ENCODE measurements around the gene NNT. TPM values are rescaled to one million over a fixed set of nuclear protein-coding genes. Genes with fewer than 3 reads are reported as not detected.

The NNT gene
- total and polyA plus RNA-seq, 9 of the 15 experiments (the other 6 are each of a cell fraction or from before 2014, with no cell fraction given), result 21.9 to 68.6 (median 42.2) TPM

GRCh38 chr5:43570450-43571158, 32.4 kb upstream of the NNT start (continued):
- no peak for TF ChIP-seq RREB1 (CRISPR knock-in tag; IDR thresholded peaks at IDR 0.05)
- peak; percentile 78; the same call in 1 of the 2 replicates for TF ChIP-seq GTF2A2 (tag; IDR thresholded peaks at IDR 0.05)
- peak; percentile 63 for TF ChIP-seq ZNF316 (IDR thresholded peaks at IDR 0.05)
- TF ChIP-seq ZNF23 (CRISPR knock-in tag; IDR thresholded peaks at IDR 0.05), result no peak
- no peak for TF ChIP-seq SMAD2 (IDR thresholded peaks at IDR 0.05; ENCODE audit: low read depth, low read length)
- TF ChIP-seq, protein P1, sequence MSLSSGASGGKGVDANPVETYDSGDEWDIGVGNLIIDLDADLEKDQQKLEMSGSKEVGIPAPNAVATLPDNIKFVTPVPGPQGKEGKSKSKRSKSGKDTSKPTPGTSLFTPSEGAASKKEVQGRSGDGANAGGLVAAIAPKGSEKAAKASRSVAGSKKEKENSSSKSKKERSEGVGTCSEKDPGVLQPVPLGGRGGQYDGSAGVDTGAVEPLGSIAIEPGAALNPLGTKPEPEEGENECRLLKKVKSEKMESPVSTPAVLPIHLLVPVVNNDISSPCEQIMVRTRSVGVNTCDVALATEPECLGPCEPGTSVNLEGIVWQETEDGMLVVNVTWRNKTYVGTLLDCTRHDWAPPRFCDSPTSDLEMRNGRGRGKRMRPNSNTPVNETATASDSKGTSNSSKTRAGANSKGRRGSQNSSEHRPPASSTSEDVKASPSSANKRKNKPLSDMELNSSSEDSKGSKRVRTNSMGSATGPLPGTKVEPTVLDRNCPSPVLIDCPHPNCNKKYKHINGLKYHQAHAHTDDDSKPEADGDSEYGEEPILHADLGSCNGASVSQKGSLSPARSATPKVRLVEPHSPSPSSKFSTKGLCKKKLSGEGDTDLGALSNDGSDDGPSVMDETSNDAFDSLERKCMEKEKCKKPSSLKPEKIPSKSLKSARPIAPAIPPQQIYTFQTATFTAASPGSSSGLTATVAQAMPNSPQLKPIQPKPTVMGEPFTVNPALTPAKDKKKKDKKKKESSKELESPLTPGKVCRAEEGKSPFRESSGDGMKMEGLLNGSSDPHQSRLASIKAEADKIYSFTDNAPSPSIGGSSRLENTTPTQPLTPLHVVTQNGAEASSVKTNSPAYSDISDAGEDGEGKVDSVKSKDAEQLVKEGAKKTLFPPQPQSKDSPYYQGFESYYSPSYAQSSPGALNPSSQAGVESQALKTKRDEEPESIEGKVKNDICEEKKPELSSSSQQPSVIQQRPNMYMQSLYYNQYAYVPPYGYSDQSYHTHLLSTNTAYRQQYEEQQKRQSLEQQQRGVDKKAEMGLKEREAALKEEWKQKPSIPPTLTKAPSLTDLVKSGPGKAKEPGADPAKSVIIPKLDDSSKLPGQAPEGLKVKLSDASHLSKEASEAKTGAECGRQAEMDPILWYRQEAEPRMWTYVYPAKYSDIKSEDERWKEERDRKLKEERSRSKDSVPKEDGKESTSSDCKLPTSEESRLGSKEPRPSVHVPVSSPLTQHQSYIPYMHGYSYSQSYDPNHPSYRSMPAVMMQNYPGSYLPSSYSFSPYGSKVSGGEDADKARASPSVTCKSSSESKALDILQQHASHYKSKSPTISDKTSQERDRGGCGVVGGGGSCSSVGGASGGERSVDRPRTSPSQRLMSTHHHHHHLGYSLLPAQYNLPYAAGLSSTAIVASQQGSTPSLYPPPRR (CRISPR knock-in tag; IDR thresholded peaks at IDR 0.05; ENCODE audit: borderline replicate concordance), result no peak
- TF ChIP-seq ZMIZ1 (IDR thresholded peaks at IDR 0.05; ENCODE audit: low read depth in 2 of 2, low read length in 2 of 2), result no peak
- TF ChIP-seq NR4A1 (CRISPR knock-in tag; IDR thresholded peaks at IDR 0.05), result no peak
- peak; percentile 83 for TF ChIP-seq NR4A1 (tag; IDR thresholded peaks at IDR 0.05)

Data from K562 (cell line).